ENCODE measurements around the gene KTN1.

The KTN1 gene

GRCh38 chr14:55607386-55607785 lies 27.4 kb downstream of the KTN1 start:
- Mint-ChIP-seq H3K4me3 (no peak overlapping the region), H3K36me3 (peaks cover 7% of the 10 kb centered on the region), H3K27ac (no peak overlapping the region), H3K9me3 (no peaks in the 10 kb centered on the region), H3K27me3 (no peaks in the 10 kb centered on the region), H3K4me1 (peaks cover 17% of the 10 kb centered on the region)
- ATAC-seq (ENCODE audit: low read depth) (no peak), DNase-seq (ENCODE audit: low spot score in 2 of 2) (no peak)

- ATAC-seq (ENCODE audit: low read depth) (no peak), DNase-seq (ENCODE audit: low spot score in 2 of 2) (no peak)
- Mint-ChIP-seq H3K4me1 (peaks cover 30% of the 10 kb centered on the region), H3K36me3 (peaks cover 23% of the 10 kb centered on the region), H3K9me3 (no peaks in the 10 kb centered on the region), H3K27ac (no peak overlapping the region), H3K4me3 (no peak overlapping the region), H3K27me3 (no peaks in the 10 kb centered on the region)
These were observed 29.7 kb downstream of the KTN1 start for GRCh38 chr14:55609681-55610080.

DNA sequence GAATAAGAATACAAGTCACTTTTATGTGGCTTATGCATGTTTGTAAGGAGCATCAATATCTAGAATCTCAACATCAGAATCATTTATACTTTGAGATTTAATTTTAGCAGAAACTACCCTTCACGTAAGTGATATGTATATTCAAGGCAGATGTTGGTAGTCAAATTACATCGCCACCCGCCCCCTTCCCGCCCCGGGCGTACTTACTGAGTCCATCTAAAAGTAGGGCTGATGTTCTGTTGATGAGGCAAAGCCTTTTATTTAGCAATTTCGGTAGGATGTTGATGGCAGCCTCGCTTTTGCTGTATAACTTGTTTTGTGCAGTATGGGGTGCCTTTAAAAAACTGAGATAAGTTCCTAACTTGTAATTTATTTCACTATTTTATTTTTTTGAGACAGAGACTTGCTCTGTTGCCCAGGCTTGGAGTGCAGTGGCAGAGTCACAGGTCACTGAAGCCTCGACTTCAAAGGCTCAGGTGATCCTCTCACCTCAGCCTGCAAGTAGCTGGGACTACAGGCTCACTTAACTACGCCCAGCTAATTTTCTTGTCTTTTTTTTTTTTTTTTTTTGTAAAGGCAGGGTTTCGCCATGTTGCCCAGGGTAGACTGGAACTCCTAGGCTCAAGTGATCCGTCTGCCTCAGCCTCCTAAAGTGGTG lies 30.8 kb downstream of the KTN1 start:
- DNase-seq (ENCODE audit: low spot score in 2 of 2) (no peak), ATAC-seq (ENCODE audit: low read depth) (no peak)
- H3K4me3 Mint-ChIP-seq: no peak overlapping the region
- H3K36me3 Mint-ChIP-seq: peaks cover 33% of the 10 kb centered on the region
- H3K4me1 Mint-ChIP-seq: peaks cover 32% of the 10 kb centered on the region
- H3K27ac Mint-ChIP-seq: no peak overlapping the region
- no peaks in the 10 kb centered on the region for H3K27me3 Mint-ChIP-seq
- no peaks in the 10 kb centered on the region for H3K9me3 Mint-ChIP-seq

GRCh38 chr14:55611859-55612258 lies 31.9 kb downstream of the KTN1 start:
- no peaks in the 10 kb centered on the region for H3K27me3 Mint-ChIP-seq
- DNase-seq (ENCODE audit: low spot score in 2 of 2) (no peak), ATAC-seq (ENCODE audit: low read depth) (no peak)
- H3K36me3 Mint-ChIP-seq: peaks cover 43% of the 10 kb centered on the region
- no peak overlapping the region for H3K4me3 Mint-ChIP-seq
- H3K27ac Mint-ChIP-seq: peak overlapping the region; percentile 29
- H3K9me3 Mint-ChIP-seq: no peaks in the 10 kb centered on the region
- H3K4me1 Mint-ChIP-seq: peaks cover 32% of the 10 kb centered on the region

DNA sequence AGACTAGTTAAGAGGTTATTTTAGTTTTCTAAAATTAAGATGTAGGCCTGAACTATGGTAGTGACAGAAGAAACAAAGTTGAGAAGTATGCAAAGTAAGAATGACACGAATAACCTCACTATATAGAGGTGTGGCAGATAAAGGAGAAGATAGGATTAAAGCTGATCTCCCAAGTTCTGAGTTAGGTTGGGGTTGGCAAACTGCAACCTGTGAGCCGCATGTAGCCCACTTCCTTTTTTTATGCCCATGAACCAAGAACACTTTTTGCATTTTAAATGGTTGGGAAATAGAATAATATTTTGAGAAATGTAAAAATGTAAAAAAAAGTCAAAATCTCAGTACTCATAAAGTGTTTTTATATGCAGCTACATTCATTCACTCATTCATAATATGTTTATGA lies 34.3 kb downstream of the KTN1 start:
- no peaks in the 10 kb centered on the region for H3K9me3 Mint-ChIP-seq
- ATAC-seq (ENCODE audit: low read depth): no peak

GRCh38 chr14:55620277-55620676 lies 40.3 kb downstream of the KTN1 start:
- H3K4me1 Mint-ChIP-seq: peaks cover 8% of the 10 kb centered on the region
- H3K27ac Mint-ChIP-seq: no peak overlapping the region
- H3K9me3 Mint-ChIP-seq: peaks cover 6% of the 10 kb centered on the region
- ATAC-seq (ENCODE audit: low read depth) (no peak), DNase-seq (ENCODE audit: low spot score in 2 of 2) (no peak)
- H3K27me3 Mint-ChIP-seq: no peaks in the 10 kb centered on the region
- no peak overlapping the region for H3K4me3 Mint-ChIP-seq
- peaks cover 75% of the 10 kb centered on the region for H3K36me3 Mint-ChIP-seq

More for the DNA sequence above, 34.3 kb downstream of the KTN1 start:
- Mint-ChIP-seq H3K27me3 (no peaks in the 10 kb centered on the region), H3K27ac (peak overlapping the region; percentile 73), H3K36me3 (peaks cover 58% of the 10 kb centered on the region), H3K4me1 (peaks cover 23% of the 10 kb centered on the region), H3K4me3 (no peak overlapping the region)
- no peak for DNase-seq (ENCODE audit: low spot score in 2 of 2)

GRCh38 chr14:55620981-55621380 lies 41.0 kb downstream of the KTN1 start:
- H3K9me3 Mint-ChIP-seq: peaks cover 6% of the 10 kb centered on the region
- no peak overlapping the region for H3K27ac Mint-ChIP-seq
- H3K27me3 Mint-ChIP-seq: no peaks in the 10 kb centered on the region
- H3K4me1 Mint-ChIP-seq: peaks cover 8% of the 10 kb centered on the region
- no peak for DNase-seq (ENCODE audit: low spot score in 2 of 2)
- ATAC-seq (ENCODE audit: low read depth): no peak
- H3K4me3 Mint-ChIP-seq: no peak overlapping the region
- peaks cover 72% of the 10 kb centered on the region for H3K36me3 Mint-ChIP-seq

DNA sequence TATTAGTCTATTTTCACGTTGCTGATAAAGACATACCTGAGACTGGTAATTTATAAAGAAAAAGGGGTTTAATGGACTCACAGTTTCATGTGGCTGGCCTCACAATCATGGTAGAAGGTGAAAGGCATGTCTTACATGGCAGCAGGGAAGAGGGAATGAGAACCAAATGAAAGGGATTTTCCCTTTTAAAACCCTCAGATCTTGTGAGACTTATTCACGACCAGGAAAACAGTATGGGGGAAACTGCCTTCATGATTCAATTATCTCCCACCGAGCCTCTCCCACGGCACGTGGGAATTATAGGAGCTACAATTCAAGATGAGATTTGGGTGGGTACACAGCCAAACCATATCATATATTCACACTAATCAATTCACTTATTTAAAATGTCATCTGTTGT lies 41.4 kb downstream of the KTN1 start:
- no peaks in the 10 kb centered on the region for H3K27me3 Mint-ChIP-seq
- H3K27ac Mint-ChIP-seq: no peak overlapping the region

GRCh38 chr14:55624913-55625312 lies 44.9 kb downstream of the KTN1 start:
- Mint-ChIP-seq H3K27me3 (no peaks in the 10 kb centered on the region), H3K27ac (peak overlapping the region; percentile 1), H3K9me3 (peaks cover 5% of the 10 kb centered on the region), H3K4me3 (no peak overlapping the region), H3K36me3 (peaks cover 60% of the 10 kb centered on the region), H3K4me1 (peaks cover 8% of the 10 kb centered on the region)
- no peak for ATAC-seq (ENCODE audit: low read depth)
- no peak for DNase-seq (ENCODE audit: low spot score in 2 of 2)

More for the DNA sequence above, 41.4 kb downstream of the KTN1 start:
- DNase-seq (ENCODE audit: low spot score in 2 of 2): no peak
- H3K4me3 Mint-ChIP-seq: no peak overlapping the region
- no peak for ATAC-seq (ENCODE audit: low read depth)
- H3K36me3 Mint-ChIP-seq: peaks cover 71% of the 10 kb centered on the region
- peaks cover 8% of the 10 kb centered on the region for H3K4me1 Mint-ChIP-seq
- H3K9me3 Mint-ChIP-seq: peaks cover 6% of the 10 kb centered on the region

DNA sequence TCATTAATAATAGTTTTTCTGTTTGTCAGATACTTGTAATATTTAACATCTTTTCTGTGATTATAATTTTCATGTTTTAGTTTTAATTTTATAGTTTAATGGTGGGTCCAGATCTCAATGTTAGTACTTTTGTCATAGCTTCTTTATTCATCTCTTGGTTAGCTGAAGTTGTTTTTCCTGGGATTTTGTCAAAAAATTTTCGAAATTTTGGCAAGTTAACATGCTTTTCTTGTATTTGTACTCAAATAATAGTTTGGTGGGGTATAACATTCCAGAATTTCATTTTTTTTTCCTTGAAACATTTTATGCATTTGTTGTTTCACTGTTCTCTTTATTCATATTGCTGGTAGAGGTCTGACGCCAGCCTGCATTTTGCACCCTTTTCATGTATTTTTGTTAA lies 45.5 kb downstream of the KTN1 start:
- no peak for DNase-seq (ENCODE audit: low spot score in 2 of 2)
- H3K9me3 Mint-ChIP-seq: peaks cover 5% of the 10 kb centered on the region
- peaks cover 60% of the 10 kb centered on the region for H3K36me3 Mint-ChIP-seq
- H3K4me3 Mint-ChIP-seq: no peak overlapping the region
- peaks cover 10% of the 10 kb centered on the region for H3K4me1 Mint-ChIP-seq
- H3K27me3 Mint-ChIP-seq: no peaks in the 10 kb centered on the region
- no peak overlapping the region for H3K27ac Mint-ChIP-seq
- no peak for ATAC-seq (ENCODE audit: low read depth)

DNA sequence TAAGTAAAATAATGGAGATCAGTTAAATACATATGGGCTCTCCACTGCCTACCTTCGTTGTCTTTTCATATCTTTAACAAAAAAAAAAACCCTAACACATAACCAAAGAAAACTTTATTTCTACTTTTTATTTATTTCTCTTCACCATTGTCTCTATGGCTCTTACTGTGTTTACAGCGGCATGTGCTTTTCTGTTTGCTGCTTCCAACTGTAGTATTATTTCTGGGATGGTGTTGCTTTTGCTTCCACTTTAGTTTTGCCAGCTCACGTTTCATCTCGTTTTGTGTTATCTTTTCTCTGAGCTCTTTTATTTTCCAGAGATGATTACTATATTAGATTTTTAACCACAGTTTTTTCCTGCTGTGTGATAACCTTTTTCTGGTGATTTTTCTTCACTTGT lies 46.1 kb downstream of the KTN1 start:
- Mint-ChIP-seq H3K27me3 (no peaks in the 10 kb centered on the region), H3K4me1 (peaks cover 11% of the 10 kb centered on the region), H3K36me3 (peaks cover 57% of the 10 kb centered on the region), H3K27ac (peak overlapping the region; percentile 42), H3K9me3 (peaks cover under 1% of the 10 kb centered on the region), H3K4me3 (no peak overlapping the region)
- ATAC-seq (ENCODE audit: low read depth): no peak
- DNase-seq (ENCODE audit: low spot score in 2 of 2): no peak

DNA sequence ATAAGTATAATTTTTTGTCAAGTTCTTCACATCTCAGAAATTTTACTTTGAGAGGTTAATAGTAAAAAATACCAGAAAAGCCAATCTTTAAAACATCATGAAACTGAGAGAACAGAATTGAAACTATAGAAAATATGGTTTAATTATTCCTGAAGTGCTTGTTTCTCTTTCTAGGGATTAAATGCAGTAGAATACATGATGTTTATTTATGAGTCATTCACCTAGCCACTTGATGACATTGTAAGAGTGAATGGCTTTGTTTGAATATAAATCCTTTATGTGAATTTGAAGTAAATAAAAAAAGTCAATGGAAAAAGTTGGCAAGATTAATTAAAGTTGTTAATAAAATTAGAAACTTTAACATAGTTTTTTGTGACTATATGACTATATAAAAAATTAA lies 48.4 kb downstream of the KTN1 start:
- Mint-ChIP-seq H3K4me1 (peaks cover 8% of the 10 kb centered on the region), H3K27me3 (no peaks in the 10 kb centered on the region), H3K36me3 (peaks cover 50% of the 10 kb centered on the region), H3K9me3 (no peaks in the 10 kb centered on the region), H3K4me3 (no peak overlapping the region), H3K27ac (no peak overlapping the region)
- ATAC-seq (ENCODE audit: low read depth): no peak
- no peak for DNase-seq (ENCODE audit: low spot score in 2 of 2)

- Mint-ChIP-seq H3K9me3 (no peaks in the 10 kb centered on the region), H3K27me3 (no peaks in the 10 kb centered on the region), H3K4me3 (no peak overlapping the region), H3K4me1 (no peaks in the 10 kb centered on the region), H3K27ac (no peak overlapping the region), H3K36me3 (peaks cover 33% of the 10 kb centered on the region)
- DNase-seq (ENCODE audit: low spot score in 2 of 2): no peak
- ATAC-seq (ENCODE audit: low read depth): no peak
These were observed 58.7 kb downstream of the KTN1 start for GRCh38 chr14:55638665-55639064.

DNA sequence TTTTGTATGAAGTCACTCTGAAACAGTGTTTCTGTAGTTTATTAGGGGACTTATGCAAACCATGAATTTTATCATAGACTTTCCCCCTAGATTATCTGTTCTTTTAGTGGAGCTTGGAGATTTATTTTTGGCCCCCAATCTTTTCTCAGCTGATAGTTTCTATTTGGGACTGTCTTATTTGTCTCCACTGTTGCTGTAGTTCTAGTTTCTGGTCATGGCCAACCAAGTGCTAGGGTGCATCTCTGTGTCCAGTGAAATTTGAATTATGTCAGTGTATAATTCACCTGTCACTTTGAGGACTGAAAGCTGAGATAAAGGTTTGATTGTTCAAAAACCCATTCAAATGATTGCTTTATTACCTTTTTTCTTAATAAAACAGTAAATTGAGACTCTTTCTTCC lies 61.3 kb downstream of the KTN1 start:
- Mint-ChIP-seq H3K27ac (no peak overlapping the region), H3K36me3 (peaks cover 28% of the 10 kb centered on the region)
- ATAC-seq (ENCODE audit: low read depth): no peak

DNA sequence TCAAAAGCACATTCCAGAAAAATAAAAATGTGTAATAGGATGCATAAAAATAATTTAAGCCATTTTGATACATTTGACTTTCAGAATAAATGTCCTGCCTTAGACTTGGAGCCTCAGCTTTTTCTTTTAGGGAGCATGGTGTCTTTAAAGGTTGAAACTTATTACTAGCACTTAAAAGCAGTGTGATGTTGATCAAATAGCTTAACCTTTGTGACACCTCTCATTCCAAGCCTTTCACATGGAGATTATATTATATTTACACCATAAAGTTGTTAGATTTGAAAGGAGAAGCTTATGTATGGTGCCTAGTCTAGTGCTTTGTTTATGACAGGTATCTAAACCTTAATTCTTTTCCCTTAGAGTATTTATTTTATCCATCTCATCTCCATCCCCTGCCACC lies 61.9 kb downstream of the KTN1 start:
- no peak for ATAC-seq (ENCODE audit: low read depth)
- H3K27me3 Mint-ChIP-seq: no peaks in the 10 kb centered on the region
- no peak overlapping the region for H3K4me3 Mint-ChIP-seq
- H3K4me1 Mint-ChIP-seq: no peaks in the 10 kb centered on the region
- H3K27ac Mint-ChIP-seq: no peak overlapping the region
- no peak for DNase-seq (ENCODE audit: low spot score in 2 of 2)
- peaks cover 24% of the 10 kb centered on the region for H3K36me3 Mint-ChIP-seq
- H3K9me3 Mint-ChIP-seq: no peaks in the 10 kb centered on the region

More for the DNA sequence above, 61.3 kb downstream of the KTN1 start:
- Mint-ChIP-seq H3K9me3 (no peaks in the 10 kb centered on the region), H3K4me1 (no peaks in the 10 kb centered on the region), H3K27me3 (no peaks in the 10 kb centered on the region), H3K4me3 (no peak overlapping the region)
- DNase-seq (ENCODE audit: low spot score in 2 of 2): no peak
